ENCODE measurements around the gene SLC35B1. TPM values are rescaled to one million over a fixed set of nuclear protein-coding genes. Genes with fewer than 3 reads are reported as not detected.

SLC35B1 gene
- total RNA-seq, 1 experiment from 2014 or later: 84.6 TPM

GRCh38 chr17:49705254-49705653, 2.5 kb downstream of the SLC35B1 start:
- in situ Hi-C loops (cut with HindIII; ENCODE audit: low pct_unique_long_range_greater_than_20kb, low sequenced_read_pairs) (no loop called here), intact Hi-C loops (cut with micrococcal nuclease; ENCODE audit: unreplicated experiment) (loop anchor here (10.0 kb wide), 2 partner anchors 140 to 290 kb away; partner anchors contain the start of genes DLX3 and TAC4)
- Histone ChIP-seq H3K4me3 (ENCODE audit: low read depth in 2 of 2, low read length in 2 of 2) (no peak overlapping the region), H3K36me3 (ENCODE audit: control insufficient read depth, insufficient read depth, low read length) (peaks cover 27% of the 10 kb centered on the region), H3K27me3 (ENCODE audit: control insufficient read depth, insufficient read depth, low read length) (no peaks in the 10 kb centered on the region), H3K27ac (ENCODE audit: low read length) (no peak overlapping the region), H3K4me1 (ENCODE audit: control insufficient read depth, insufficient read depth, low read length) (peaks cover 15% of the 10 kb centered on the region), H3K9me3 (ENCODE audit: control insufficient read depth, insufficient read depth, low read depth, low read length) (no peaks in the 10 kb centered on the region)
- TF ChIP-seq SIN3A (IDR thresholded peaks at IDR 0.05; ENCODE audit: borderline replicate concordance, insufficient read depth, low read depth, low read length): no peak
- TF ChIP-seq POLR2AphosphoS5 (IDR thresholded peaks at IDR 0.05; ENCODE audit: low read depth, low read length): no peak
- no peak for TF ChIP-seq TCF7L2 (IDR thresholded peaks at IDR 0.05; ENCODE audit: low read depth, low read length)
- no peak for TF ChIP-seq REST (IDR thresholded peaks at IDR 0.05; ENCODE audit: insufficient read depth in 1 of 2, low read depth in 2 of 2, low read length in 1 of 2)
- no peak for TF ChIP-seq CTCF (IDR thresholded peaks at IDR 0.05)
- BruUV-seq (replicated peaks): no TSS peak
- ATAC-seq (no peak), DNase-seq (ENCODE audit: low read depth, low spot score) (no peak)
- ChIA-PET CTCF (interaction anchor here (0.7 to 1.2 kb wide), 2 partner anchors 59 to 136 kb away, joined by 3 to 4 read pairs; no protein-coding TSS in a partner anchor), POLR2A (no interaction called here)

GRCh38 chr17:49703557-49704277, 4.0 kb downstream of the SLC35B1 start:
- no peak overlapping the region for H3K27ac ChIP-seq (ENCODE audit: low read length)
- ChIA-PET POLR2A (no interaction called here), CTCF (interaction anchor here (0.6 to 1.6 kb wide), 4 partner anchors 129 to 138 kb away, joined by 3 to 4 read pairs (median 4); no protein-coding TSS in a partner anchor)
- H3K4me1 ChIP-seq (ENCODE audit: control insufficient read depth, insufficient read depth, low read length): peaks cover 11% of the 10 kb centered on the region
- TF ChIP-seq CTCF (IDR thresholded peaks at IDR 0.05): peak; percentile 75
- TF ChIP-seq TCF7L2 (IDR thresholded peaks at IDR 0.05; ENCODE audit: low read depth, low read length): peak; percentile 70
- no peak for TF ChIP-seq REST (IDR thresholded peaks at IDR 0.05; ENCODE audit: insufficient read depth in 1 of 2, low read depth in 2 of 2, low read length in 1 of 2)
- in situ Hi-C loops (cut with HindIII; ENCODE audit: low pct_unique_long_range_greater_than_20kb, low sequenced_read_pairs): no loop called here
- no peak overlapping the region for H3K4me3 ChIP-seq (ENCODE audit: low read depth in 2 of 2, low read length in 2 of 2)
- intact Hi-C loops (cut with micrococcal nuclease; ENCODE audit: unreplicated experiment): loop anchor here (10.0 kb wide), 2 partner anchors 141 to 291 kb away; partner anchors contain the start of genes DLX3 and TAC4
- no peak for ATAC-seq
- no peaks in the 10 kb centered on the region for H3K27me3 ChIP-seq (ENCODE audit: control insufficient read depth, insufficient read depth, low read length)
- H3K36me3 ChIP-seq (ENCODE audit: control insufficient read depth, insufficient read depth, low read length): peaks cover 27% of the 10 kb centered on the region
- no peaks in the 10 kb centered on the region for H3K9me3 ChIP-seq (ENCODE audit: control insufficient read depth, insufficient read depth, low read depth, low read length)
- no TSS peak for BruUV-seq (replicated peaks)
- DNase-seq (ENCODE audit: low read depth, low spot score): peak; percentile 18

Measured in Panc1 (cell line).